ENCODE results near the gene MAP1S. TPM values are rescaled to one million over a fixed set of nuclear protein-coding genes. Genes with fewer than 3 reads are reported as not detected.

MAP1S gene
- total and polyA plus RNA-seq, 2 of the 13 experiments (the other 11 are each of a cell fraction or from before 2014, with no cell fraction given): 3.8 to 7.3 TPM

DNA sequence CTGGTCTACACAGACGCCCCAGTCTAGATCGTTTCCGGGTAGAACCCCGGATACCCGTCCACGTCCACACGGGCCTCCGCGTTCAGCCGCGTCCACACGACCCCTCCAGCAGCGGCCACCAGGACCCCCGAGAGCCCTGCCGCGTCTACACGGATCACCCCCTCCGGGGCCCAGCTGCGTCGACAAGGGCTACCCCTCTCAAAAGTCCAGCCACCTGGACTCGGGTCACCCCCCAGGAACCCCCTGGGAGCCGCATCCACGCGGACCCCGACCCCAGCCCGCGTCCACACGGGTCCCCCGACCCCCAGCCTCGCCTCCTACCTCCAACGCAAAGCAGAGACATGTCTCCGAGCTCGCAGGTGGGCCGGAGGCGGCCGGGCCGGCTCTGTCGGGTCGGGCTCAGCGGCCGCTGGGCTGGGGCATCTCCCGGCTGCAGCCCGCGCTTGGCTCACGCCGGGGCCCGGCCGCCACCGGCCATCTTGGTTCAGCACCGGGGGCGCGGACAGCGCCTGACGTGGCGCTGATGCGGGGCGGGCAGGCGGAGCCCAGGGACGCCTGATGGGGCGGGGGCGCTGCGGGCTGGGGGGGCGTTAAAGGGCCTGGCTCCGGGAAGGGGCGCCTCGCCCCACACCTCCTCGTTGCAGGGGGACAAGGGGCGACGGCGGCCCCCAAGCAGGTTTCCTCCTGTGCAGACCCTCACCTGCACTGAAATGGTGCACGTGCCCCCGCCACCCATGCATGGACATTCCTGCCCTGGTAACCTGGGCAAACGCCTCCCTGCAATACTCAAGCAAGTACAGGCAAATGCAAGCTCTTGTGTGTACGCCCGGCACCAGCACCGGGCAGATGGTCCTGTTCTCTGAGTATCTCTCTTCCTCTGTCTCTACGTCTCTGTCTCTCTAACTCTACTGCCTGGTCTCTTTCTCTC is 31.2 kb upstream of the MAP1S start, which contains the start of gene UNC13A (continued):
- TF ChIP-seq, protein P1, sequence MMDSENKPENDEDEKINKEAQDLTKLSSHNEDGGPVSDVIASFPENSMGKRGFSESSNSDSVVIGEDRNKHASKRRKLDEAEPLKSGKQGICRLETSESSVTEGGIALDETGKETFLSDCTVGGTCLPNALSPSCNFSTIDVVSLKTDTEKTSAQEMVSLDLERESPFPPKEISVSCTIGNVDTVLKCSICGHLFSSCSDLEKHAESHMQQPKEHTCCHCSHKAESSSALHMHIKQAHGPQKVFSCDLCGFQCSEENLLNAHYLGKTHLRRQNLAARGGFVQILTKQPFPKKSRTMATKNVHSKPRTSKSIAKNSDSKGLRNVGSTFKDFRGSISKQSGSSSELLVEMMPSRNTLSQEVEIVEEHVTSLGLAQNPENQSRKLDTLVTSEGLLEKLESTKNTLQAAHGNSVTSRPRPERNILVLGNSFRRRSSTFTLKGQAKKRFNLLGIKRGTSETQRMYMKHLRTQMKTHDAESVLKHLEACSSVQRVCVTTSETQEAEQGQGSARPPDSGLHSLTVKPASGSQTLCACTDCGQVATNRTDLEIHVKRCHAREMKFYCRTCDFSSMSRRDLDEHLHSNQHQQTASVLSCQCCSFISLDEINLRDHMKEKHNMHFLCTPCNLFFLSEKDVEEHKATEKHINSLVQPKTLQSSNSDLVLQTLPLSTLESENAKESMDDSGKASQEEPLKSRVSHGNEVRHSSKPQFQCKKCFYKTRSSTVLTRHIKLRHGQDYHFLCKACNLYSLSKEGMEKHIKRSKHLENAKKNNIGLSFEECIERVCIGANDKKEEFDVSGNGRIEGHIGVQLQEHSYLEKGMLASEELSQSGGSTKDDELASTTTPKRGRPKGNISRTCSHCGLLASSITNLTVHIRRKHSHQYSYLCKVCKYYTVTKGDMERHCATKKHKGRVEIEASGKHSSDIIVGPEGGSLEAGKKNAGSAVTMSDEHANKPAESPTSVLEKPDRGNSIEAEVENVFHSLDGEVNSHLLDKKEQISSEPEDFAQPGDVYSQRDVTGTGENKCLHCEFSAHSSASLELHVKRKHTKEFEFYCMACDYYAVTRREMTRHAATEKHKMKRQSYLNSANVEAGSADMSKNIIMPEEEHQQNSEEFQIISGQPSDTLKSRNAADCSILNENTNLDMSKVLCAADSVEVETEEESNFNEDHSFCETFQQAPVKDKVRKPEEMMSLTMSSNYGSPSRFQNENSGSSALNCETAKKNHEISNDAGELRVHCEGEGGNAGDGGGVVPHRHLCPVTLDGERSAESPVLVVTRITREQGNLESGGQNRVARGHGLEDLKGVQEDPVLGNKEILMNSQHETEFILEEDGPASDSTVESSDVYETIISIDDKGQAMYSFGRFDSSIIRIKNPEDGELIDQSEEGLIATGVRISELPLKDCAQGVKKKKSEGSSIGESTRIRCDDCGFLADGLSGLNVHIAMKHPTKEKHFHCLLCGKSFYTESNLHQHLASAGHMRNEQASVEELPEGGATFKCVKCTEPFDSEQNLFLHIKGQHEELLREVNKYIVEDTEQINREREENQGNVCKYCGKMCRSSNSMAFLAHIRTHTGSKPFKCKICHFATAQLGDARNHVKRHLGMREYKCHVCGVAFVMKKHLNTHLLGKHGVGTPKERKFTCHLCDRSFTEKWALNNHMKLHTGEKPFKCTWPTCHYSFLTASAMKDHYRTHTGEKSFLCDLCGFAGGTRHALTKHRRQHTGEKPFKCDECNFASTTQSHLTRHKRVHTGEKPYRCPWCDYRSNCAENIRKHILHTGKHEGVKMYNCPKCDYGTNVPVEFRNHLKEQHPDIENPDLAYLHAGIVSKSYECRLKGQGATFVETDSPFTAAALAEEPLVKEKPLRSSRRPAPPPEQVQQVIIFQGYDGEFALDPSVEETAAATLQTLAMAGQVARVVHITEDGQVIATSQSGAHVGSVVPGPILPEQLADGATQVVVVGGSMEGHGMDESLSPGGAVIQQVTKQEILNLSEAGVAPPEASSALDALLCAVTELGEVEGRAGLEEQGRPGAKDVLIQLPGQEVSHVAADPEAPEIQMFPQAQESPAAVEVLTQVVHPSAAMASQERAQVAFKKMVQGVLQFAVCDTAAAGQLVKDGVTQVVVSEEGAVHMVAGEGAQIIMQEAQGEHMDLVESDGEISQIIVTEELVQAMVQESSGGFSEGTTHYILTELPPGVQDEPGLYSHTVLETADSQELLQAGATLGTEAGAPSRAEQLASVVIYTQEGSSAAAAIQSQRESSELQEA (CRISPR knock-in tag; IDR thresholded peaks at IDR 0.05; ENCODE audit: not compliant biosample characterization): no peak
- TF ChIP-seq, protein P2, sequence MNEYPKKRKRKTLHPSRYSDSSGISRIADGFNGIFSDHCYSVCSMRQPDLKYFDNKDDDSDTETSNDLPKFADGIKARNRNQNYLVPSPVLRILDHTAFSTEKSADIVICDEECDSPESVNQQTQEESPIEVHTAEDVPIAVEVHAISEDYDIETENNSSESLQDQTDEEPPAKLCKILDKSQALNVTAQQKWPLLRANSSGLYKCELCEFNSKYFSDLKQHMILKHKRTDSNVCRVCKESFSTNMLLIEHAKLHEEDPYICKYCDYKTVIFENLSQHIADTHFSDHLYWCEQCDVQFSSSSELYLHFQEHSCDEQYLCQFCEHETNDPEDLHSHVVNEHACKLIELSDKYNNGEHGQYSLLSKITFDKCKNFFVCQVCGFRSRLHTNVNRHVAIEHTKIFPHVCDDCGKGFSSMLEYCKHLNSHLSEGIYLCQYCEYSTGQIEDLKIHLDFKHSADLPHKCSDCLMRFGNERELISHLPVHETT (CRISPR knock-in tag; conservative IDR thresholded peaks at IDR 0.05): no peak
- TF ChIP-seq SETDB1 (CRISPR knock-in tag; IDR thresholded peaks at IDR 0.05; ENCODE audit: borderline replicate concordance) (no peak), SCMH1 (CRISPR knock-in tag; IDR thresholded peaks at IDR 0.05; ENCODE audit: borderline replicate concordance) (no peak), RBM22 (optimal IDR thresholded peaks at IDR 0.05; ENCODE audit: low read length) (no peak), KDM5B (CRISPR knock-in tag; IDR thresholded peaks at IDR 0.05; ENCODE audit: borderline replicate concordance) (peak; percentile 42; the same call in 1 of the 2 replicates), SMAD3 (CRISPR knock-in tag; IDR thresholded peaks at IDR 0.05) (0 out of 2 replicates have a peak, but pooled peaks have one; percentile 42), GPN1 (CRISPR knock-in tag; IDR thresholded peaks at IDR 0.05; ENCODE audit: borderline replicate concordance) (no peak), ZNF563 (CRISPR knock-in tag; IDR thresholded peaks at IDR 0.05) (peak; percentile 69; the same call in 1 of the 2 replicates), KLF13 (CRISPR knock-in tag; IDR thresholded peaks at IDR 0.05) (no peak), HOXA7 (CRISPR knock-in tag; IDR thresholded peaks at IDR 0.05) (no peak), ETV6 (CRISPR knock-in tag; conservative IDR thresholded peaks at IDR 0.05) (no peak), ZKSCAN8 (CRISPR knock-in tag; IDR thresholded peaks at IDR 0.05; ENCODE audit: borderline replicate concordance) (no peak), ZNF10 (CRISPR knock-in tag; IDR thresholded peaks at IDR 0.05; ENCODE audit: borderline replicate concordance, low read depth) (no peak), NCOR1 (IDR thresholded peaks at IDR 0.05; ENCODE audit: borderline replicate concordance, low read length) (no peak)
- TF ChIP-seq, protein P3, sequence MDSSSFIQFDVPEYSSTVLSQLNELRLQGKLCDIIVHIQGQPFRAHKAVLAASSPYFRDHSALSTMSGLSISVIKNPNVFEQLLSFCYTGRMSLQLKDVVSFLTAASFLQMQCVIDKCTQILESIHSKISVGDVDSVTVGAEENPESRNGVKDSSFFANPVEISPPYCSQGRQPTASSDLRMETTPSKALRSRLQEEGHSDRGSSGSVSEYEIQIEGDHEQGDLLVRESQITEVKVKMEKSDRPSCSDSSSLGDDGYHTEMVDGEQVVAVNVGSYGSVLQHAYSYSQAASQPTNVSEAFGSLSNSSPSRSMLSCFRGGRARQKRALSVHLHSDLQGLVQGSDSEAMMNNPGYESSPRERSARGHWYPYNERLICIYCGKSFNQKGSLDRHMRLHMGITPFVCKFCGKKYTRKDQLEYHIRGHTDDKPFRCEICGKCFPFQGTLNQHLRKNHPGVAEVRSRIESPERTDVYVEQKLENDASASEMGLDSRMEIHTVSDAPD (CRISPR knock-in tag; IDR thresholded peaks at IDR 0.05): no peak
